Measurements from ENCODE around the gene STAT5B.

GRCh38 chr17:42313389-42313772, 37.2 kb upstream of the STAT5B start:
- TF ChIP-seq CTCF (IDR thresholded peaks at IDR 0.05) (no peak), TCF7L2 (IDR thresholded peaks at IDR 0.05; ENCODE audit: low read depth, low read length) (no peak)
